Kidney tubule cell (primary cell): Measurements from ENCODE around the gene CD5L.
A peak's percentile ranks its signal among the peaks of the same experiment; 100 is the strongest.

ENCODE experiments used
- DNase-seq: peaks from one replicate; pipeline ENCODE4 v3.0.0-alpha.2; 2018; ENCODE audit warnings: low spot score

CD5L gene

GRCh38 chr1:157813269-157813668, 28.3 kb downstream of the CD5L start:
- no peak for DNase-seq

- peak; percentile 53 for DNase-seq
These were observed 35.0 kb downstream of the CD5L start for GRCh38 chr1:157806431-157807149.

- no peak for DNase-seq
These were observed 37.8 kb downstream of the CD5L start for GRCh38 chr1:157803851-157804250.

- peak; percentile 62 for DNase-seq
These were observed 41.6 kb downstream of the CD5L start for GRCh38 chr1:157799996-157800395.

DNA sequence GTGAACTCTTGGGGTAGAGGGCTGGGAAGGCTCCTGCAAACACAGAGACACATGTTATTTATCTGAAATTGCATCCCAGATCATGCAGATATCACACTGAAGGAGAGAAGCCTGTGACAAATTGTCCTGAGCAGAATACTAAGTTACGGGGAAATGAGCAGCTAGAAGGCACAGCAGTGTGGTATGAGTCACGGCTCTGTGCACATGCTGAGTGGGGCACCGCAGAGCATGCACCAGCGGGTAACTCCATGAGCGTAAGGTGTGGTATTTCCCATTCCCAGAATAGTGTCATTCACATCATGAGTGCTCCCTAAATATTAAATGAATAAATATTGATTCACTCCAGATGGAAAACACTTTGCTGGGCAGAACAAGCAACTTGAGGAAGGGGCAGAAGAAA, 43.4 kb downstream of the CD5L start:
- DNase-seq, result peak; percentile 87

DNA sequence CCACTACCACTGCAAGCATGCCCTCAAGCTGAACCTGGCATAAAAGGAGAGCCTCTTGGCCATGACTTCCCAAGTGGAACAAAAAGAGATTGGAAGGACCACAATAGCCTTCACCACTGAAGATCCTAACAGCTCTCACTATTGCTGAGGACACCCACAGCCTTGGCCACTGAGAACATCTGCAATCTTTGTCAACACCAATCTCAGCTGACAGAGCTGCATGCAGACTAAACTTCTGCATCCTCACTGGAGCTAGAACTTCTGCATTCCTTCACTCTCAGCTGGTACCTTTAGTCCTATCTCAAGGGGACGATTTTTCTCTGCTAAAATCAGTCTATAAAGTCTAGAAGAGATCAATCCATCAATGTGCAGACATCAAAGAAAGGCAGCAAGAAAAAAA, 56.4 kb downstream of the CD5L start:
- DNase-seq, result no peak

GRCh38 chr1:157784801-157785200, 56.8 kb downstream of the CD5L start:
- no peak for DNase-seq

DNA sequence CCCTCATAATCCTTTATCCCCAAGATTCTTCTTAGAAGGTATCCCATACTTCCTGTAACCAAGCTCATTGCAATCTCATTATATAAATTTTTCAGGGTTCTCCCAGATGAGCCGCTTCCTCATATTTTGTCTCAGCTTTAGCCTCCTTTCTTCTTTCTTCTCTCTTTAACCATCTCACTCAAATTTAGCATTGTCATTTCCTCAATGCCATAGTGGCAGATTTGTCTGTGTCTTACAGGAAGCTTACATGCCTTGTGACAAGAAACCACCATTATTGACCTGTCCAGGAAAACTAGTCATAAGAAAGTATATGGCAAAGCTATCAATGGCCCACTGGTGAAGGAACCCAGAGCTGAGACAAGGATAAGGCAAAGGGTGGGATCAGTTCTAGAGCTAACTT, 58.7 kb downstream of the CD5L start:
- DNase-seq, result no peak

DNA sequence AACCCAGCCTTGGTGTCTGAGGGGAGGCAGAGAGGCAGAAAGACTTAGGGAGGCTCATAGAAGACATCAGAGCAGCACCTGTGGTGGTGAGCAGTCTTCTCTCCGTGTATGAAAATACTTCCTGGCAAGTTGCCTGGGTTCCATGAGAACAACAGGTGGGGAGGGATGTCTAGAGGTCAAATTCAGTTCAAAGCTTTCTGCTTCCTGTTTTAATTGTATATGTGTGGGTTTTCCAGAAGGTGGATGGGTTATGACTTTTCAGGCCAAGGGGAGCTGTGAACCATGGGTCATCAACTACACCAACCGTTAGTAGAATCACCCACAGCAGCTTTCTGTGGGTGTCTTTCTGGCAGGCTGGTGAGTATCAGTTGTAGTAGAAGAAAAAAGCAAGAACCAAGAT, 60.6 kb downstream of the CD5L start:
- peak; percentile 25 for DNase-seq
